A673 (cell line): Measurements from ENCODE around the gene LEMD1.

Experiments
- CTCF ChIP-seq: fragments of 300-800, 200-600 bp; sonication (generic); conservative IDR thresholded peaks from 2 replicates; pipeline ENCODE4 v1.5.1; 2017; ENCODE audit warnings: low read depth, mild to moderate bottlenecking, antibody characterized with exemption, low read length, moderate library complexity, mixed read lengths
- EZH2 ChIP-seq: fragments of 200-600 bp; sonication (generic); IDR thresholded peaks from 2 replicates; pipeline ENCODE4 v1.6.1; 2017; ENCODE audit warnings: borderline replicate concordance, low read depth, mild to moderate bottlenecking, mixed read lengths, antibody characterized with exemption, low read length; ENCODE audit not compliant: poor library complexity, severe bottlenecking

DNA sequence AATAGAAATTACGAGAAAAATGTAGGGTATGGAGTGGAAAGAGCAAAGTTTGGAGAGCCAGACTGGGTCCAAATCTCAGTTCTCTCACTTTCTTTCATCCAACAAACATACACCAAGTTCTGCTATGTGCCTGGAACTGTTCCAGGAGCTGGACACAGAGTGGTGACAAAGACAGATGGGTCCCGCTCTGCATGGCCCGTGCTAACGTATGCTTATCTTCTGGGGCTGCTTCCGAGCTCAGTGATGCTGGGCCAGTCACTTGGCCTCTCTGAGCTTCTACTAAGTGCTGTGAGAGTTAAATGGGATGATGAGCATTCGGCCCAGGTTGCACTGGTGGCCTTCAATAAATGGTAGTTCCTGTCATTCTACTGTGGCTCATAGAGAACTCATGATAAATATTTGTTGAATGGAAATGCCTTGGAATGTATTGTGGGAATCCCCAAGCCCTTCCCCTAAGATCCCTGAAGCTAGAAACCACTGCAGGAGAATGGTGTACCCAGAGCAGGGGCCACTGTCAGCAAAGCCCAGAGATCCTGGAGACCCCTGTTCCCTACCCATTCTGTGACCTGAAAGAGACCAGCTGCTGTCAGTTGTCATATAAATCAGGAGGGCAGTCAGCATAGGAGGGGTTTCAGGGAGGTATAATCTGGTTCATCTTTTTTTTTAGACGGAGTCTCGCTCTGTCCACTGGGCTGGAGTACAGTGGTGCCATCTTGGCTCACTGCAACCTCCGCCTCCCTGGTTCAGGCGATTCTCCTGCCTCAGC, 3.8 kb downstream of the LEMD1 start:
- TF ChIP-seq CTCF (no peak), EZH2 (no peak)
